ENCODE data around the gene ATP8B1.

Gene ATP8B1

GRCh38 chr18:57790316-57790715 is 12.8 kb downstream of the ATP8B1 start:
- no peak overlapping the region for H3K4me3 Mint-ChIP-seq
- no peak overlapping the region for H3K27ac Mint-ChIP-seq
- H3K9me3 Mint-ChIP-seq = no peaks in the 10 kb centered on the region
- H3K4me1 Mint-ChIP-seq = no peaks in the 10 kb centered on the region
- no peak for ATAC-seq
- H3K36me3 Mint-ChIP-seq = no peaks in the 10 kb centered on the region
- DNase-seq (ENCODE audit: low spot score in 2 of 2) = no peak

- DNase-seq (ENCODE audit: low spot score in 2 of 2) (no peak), ATAC-seq (no peak)
- Mint-ChIP-seq H3K36me3 (no peaks in the 10 kb centered on the region), H3K4me1 (no peaks in the 10 kb centered on the region), H3K27ac (no peak overlapping the region), H3K9me3 (no peaks in the 10 kb centered on the region), H3K4me3 (no peak overlapping the region)
Measured at GRCh38 chr18:57789759-57790158, 13.4 kb downstream of the ATP8B1 start.

- H3K27ac Mint-ChIP-seq = no peak overlapping the region
- no peak for DNase-seq (ENCODE audit: low spot score in 2 of 2)
Measured at GRCh38 chr18:57789090-57789489, 14.0 kb downstream of the ATP8B1 start.

GRCh38 chr18:57787068-57787685 is 15.9 kb downstream of the ATP8B1 start:
- DNase-seq (ENCODE audit: low spot score in 2 of 2) = no peak
- Mint-ChIP-seq H3K27ac (no peak overlapping the region), H3K9me3 (no peaks in the 10 kb centered on the region), H3K36me3 (no peaks in the 10 kb centered on the region), H3K4me1 (no peaks in the 10 kb centered on the region), H3K4me3 (no peak overlapping the region)
- ATAC-seq = no peak

More at GRCh38 chr18:57789090-57789489, 14.0 kb downstream of the ATP8B1 start:
- Mint-ChIP-seq H3K4me1 (no peaks in the 10 kb centered on the region), H3K36me3 (no peaks in the 10 kb centered on the region), H3K9me3 (no peaks in the 10 kb centered on the region), H3K4me3 (no peak overlapping the region)
- ATAC-seq = no peak

- Mint-ChIP-seq H3K4me1 (no peaks in the 10 kb centered on the region), H3K27ac (no peak overlapping the region), H3K4me3 (no peak overlapping the region), H3K36me3 (no peaks in the 10 kb centered on the region), H3K9me3 (no peaks in the 10 kb centered on the region)
- DNase-seq (ENCODE audit: low spot score in 2 of 2) (no peak), ATAC-seq (no peak)
Measured at GRCh38 chr18:57785751-57786437, 17.2 kb downstream of the ATP8B1 start.

- H3K4me3 Mint-ChIP-seq = no peak overlapping the region
- H3K4me1 Mint-ChIP-seq = no peaks in the 10 kb centered on the region
- H3K27ac Mint-ChIP-seq = no peak overlapping the region
- no peaks in the 10 kb centered on the region for H3K36me3 Mint-ChIP-seq
- ATAC-seq (no peak), DNase-seq (ENCODE audit: low spot score in 2 of 2) (no peak)
- H3K9me3 Mint-ChIP-seq = no peaks in the 10 kb centered on the region
Measured at GRCh38 chr18:57784801-57785114, 18.4 kb downstream of the ATP8B1 start.

GRCh38 chr18:57784034-57784800 is 18.9 kb downstream of the ATP8B1 start:
- H3K36me3 Mint-ChIP-seq = no peaks in the 10 kb centered on the region
- no peak overlapping the region for H3K4me3 Mint-ChIP-seq
- H3K4me1 Mint-ChIP-seq = no peaks in the 10 kb centered on the region
- ATAC-seq = no peak
- no peak for DNase-seq (ENCODE audit: low spot score in 2 of 2)
- no peaks in the 10 kb centered on the region for H3K9me3 Mint-ChIP-seq
- H3K27ac Mint-ChIP-seq = no peak overlapping the region

- Mint-ChIP-seq H3K27ac (no peak overlapping the region), H3K4me1 (no peaks in the 10 kb centered on the region), H3K36me3 (no peaks in the 10 kb centered on the region), H3K9me3 (no peaks in the 10 kb centered on the region), H3K4me3 (no peak overlapping the region)
- ATAC-seq (no peak), DNase-seq (ENCODE audit: low spot score in 2 of 2) (no peak)
Measured at GRCh38 chr18:57782049-57782448, 21.1 kb downstream of the ATP8B1 start.

- Mint-ChIP-seq H3K9me3 (no peaks in the 10 kb centered on the region), H3K27ac (no peak overlapping the region), H3K36me3 (no peaks in the 10 kb centered on the region), H3K4me3 (no peak overlapping the region), H3K4me1 (peaks cover 6% of the 10 kb centered on the region)
- ATAC-seq = no peak
- DNase-seq (ENCODE audit: low spot score in 2 of 2) = no peak
Measured at GRCh38 chr18:57780706-57781347, 22.3 kb downstream of the ATP8B1 start.

- Mint-ChIP-seq H3K36me3 (no peaks in the 10 kb centered on the region), H3K4me3 (no peak overlapping the region)
Measured at GRCh38 chr18:57780318-57780705, 22.8 kb downstream of the ATP8B1 start.

GRCh38 chr18:57776767-57777166 is 26.3 kb downstream of the ATP8B1 start:
- DNase-seq (ENCODE audit: low spot score in 2 of 2) (no peak), ATAC-seq (no peak)
- H3K36me3 Mint-ChIP-seq = no peaks in the 10 kb centered on the region
- H3K27ac Mint-ChIP-seq = no peak overlapping the region
- H3K9me3 Mint-ChIP-seq = no peaks in the 10 kb centered on the region
- H3K4me1 Mint-ChIP-seq = peaks cover 13% of the 10 kb centered on the region
- no peak overlapping the region for H3K4me3 Mint-ChIP-seq

More at GRCh38 chr18:57780318-57780705, 22.8 kb downstream of the ATP8B1 start:
- Mint-ChIP-seq H3K4me1 (peaks cover 7% of the 10 kb centered on the region), H3K9me3 (no peaks in the 10 kb centered on the region), H3K27ac (no peak overlapping the region)
- DNase-seq (ENCODE audit: low spot score in 2 of 2) (no peak), ATAC-seq (no peak)

- DNase-seq (ENCODE audit: low spot score in 2 of 2) (no peak), ATAC-seq (peak; percentile 56)
- Mint-ChIP-seq H3K9me3 (no peaks in the 10 kb centered on the region), H3K27ac (no peak overlapping the region), H3K4me1 (peaks cover 13% of the 10 kb centered on the region), H3K36me3 (no peaks in the 10 kb centered on the region), H3K4me3 (no peak overlapping the region)
Measured at GRCh38 chr18:57776354-57776753, 26.8 kb downstream of the ATP8B1 start.

GRCh38 chr18:57775937-57776336 is 27.2 kb downstream of the ATP8B1 start:
- Mint-ChIP-seq H3K36me3 (no peaks in the 10 kb centered on the region), H3K4me3 (no peak overlapping the region), H3K4me1 (peaks cover 13% of the 10 kb centered on the region), H3K9me3 (no peaks in the 10 kb centered on the region), H3K27ac (no peak overlapping the region)
- no peak for DNase-seq (ENCODE audit: low spot score in 2 of 2)
- ATAC-seq = peak; percentile 13

- no peak overlapping the region for H3K4me3 Mint-ChIP-seq
Measured at GRCh38 chr18:57772387-57772799, 30.7 kb downstream of the ATP8B1 start.

GRCh38 chr18:57771626-57772025 is 31.5 kb downstream of the ATP8B1 start:
- Mint-ChIP-seq H3K36me3 (no peaks in the 10 kb centered on the region), H3K9me3 (no peaks in the 10 kb centered on the region), H3K4me1 (peaks cover 13% of the 10 kb centered on the region), H3K27ac (no peak overlapping the region), H3K4me3 (no peak overlapping the region)
- ATAC-seq = no peak
- DNase-seq (ENCODE audit: low spot score in 2 of 2) = no peak

More at GRCh38 chr18:57772387-57772799, 30.7 kb downstream of the ATP8B1 start:
- Mint-ChIP-seq H3K27ac (no peak overlapping the region), H3K4me1 (peaks cover 13% of the 10 kb centered on the region), H3K36me3 (no peaks in the 10 kb centered on the region), H3K9me3 (no peaks in the 10 kb centered on the region)
- ATAC-seq (no peak), DNase-seq (ENCODE audit: low spot score in 2 of 2) (no peak)

Measured in stimulated activated effector memory CD8-positive, alpha-beta T cell treated with anti-CD3 and anti-CD28 coated beads, Interleukin-12 subunit alpha, Interleukin-12 subunit beta, amount 100 ng/mL, for 72 hours (primary cell).